DMS 273 treated with DMSO at 0.1 percent for 48 hours (cell line): ENCODE data around the gene SUGP2.
"Not testable (repeated sequence)": the region's sequence is repeated elsewhere in the genome, so short reads cannot be mapped to it uniquely, and the experiment has no call there.

ENCODE experiments used
- DNase-seq: peaks from one replicate; lab custom pipeline; 2025; lab: John Stamatoyannopoulos, UW

Gene SUGP2

GRCh38 chr19:18990128-18990708 is 43.1 kb downstream of the SUGP2 start:
- no peak for DNase-seq

DNA sequence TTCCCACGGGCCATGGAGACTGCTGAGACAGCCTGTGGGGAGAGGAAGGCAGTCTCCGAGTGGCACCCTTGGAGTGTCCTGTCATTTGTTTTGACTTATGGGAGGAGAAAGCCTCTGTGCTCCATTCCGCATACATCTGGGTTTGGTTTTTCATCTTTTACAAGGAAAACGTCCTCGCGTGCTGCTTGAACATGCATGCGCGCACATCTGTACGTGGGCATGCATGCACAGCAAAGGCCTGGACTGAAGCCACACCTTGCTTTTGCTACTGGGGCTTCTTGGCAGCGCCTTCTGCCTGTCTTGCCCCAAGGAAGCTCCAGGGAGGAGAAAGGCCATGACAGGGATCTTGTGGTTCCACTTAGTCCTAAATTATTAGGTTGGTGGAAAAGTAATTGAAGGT is 44.0 kb downstream of the SUGP2 start:
- DNase-seq = no peak

DNA sequence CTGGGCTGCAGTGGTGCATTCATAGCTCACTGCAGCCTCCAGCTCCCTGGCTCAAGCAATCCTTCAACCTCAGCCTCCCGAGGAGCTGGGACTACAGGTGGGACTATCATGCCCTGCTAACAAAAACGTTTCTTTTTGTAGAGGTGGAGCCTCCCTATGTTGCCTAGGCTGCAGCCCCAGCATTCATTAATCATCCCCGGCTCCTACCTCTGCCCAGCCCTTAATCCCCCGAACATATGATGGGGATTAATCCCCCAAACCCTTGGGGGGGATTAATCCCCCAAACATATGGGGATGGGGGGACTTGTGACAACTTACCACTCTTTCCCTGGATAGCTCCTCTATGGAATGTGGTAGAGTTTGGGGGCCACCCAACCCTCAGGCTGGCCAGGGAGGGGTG is 45.9 kb downstream of the SUGP2 start:
- DNase-seq = no peak

DNA sequence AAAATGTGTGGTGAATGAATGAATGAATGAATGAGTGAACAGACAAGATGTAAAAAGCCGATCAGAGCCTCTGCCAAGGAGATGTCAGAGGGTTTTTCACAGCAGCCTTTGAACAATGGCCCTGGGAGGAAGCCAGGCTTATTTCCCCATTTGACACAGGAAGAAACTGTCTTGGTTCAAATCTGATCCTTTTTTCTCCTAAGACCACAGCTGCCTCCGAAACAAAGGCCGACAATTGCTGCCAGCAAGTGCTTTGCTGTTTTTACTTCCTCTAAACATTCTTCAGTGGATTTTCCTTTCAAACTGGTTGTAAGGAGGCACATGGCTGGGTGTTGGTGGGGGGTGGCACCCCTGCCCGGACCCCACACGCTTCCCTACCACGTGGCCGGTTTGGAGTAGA is 48.1 kb downstream of the SUGP2 start:
- DNase-seq = no peak

DNA sequence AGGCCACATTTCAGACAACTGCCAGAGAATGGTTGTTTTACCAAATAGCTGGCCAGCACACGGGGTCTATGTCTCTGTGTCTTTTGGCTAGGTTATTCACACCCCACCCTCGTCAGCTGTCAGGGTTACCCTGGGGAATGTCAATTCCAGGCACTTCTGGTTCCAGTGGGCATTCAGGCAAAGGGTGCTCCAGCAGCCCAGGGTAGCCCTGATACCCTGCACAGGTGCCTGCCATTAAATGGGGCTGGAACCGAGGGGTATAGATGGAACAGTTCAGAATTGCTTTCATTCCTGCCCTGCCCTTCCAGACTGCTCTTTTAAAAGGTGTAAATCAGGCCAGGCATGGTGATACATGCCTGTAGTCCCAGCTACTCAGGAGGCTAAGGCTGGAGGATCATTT is 49.1 kb downstream of the SUGP2 start:
- DNase-seq = no peak

GRCh38 chr19:18982669-18983068 is 50.6 kb downstream of the SUGP2 start:
- no peak for DNase-seq

GRCh38 chr19:18980432-18981020 is 52.8 kb downstream of the SUGP2 start:
- DNase-seq = no peak

DNA sequence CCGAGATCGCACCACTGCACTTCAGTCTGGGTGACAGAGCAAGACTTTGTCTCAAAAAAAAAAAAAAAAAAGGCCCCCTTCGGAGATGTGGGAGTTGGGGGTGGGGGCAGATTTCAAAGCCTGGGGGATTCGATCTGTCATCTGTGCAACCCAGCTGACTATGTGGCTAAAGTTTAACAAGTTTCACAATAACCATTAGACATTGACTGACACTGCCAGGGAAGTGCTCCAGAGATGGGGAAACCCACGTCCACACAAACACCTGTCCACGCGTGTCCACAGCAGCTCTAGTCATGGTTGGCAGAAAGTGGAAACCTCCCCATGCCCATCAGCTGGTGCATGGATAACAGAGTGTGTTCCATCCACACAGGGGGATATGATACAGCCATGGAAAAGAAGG is 54.7 kb downstream of the SUGP2 start:
- no peak for DNase-seq

DNA sequence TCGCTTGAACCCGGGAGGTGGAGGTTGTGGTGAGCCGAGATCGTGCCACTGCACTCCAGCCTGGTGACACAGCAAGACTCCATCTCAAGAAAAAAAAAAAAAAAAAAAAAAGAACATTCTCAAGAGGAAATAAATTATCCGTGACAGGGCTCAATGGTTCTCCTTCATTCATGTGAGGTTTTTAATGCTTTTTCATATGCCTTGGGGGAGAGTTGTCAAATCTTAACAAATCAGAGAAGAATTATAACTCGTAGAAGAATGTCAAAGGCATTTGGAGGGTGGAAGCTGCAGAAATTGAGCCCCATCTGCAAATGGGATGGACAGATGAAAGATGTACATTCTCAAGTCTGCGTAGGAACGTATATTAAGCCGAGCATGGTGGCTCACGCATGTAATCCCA is 57.4 kb downstream of the SUGP2 start:
- DNase-seq = no peak

- no peak for DNase-seq
These were observed 58.3 kb downstream of the SUGP2 start for GRCh38 chr19:18975011-18975410.

DNA sequence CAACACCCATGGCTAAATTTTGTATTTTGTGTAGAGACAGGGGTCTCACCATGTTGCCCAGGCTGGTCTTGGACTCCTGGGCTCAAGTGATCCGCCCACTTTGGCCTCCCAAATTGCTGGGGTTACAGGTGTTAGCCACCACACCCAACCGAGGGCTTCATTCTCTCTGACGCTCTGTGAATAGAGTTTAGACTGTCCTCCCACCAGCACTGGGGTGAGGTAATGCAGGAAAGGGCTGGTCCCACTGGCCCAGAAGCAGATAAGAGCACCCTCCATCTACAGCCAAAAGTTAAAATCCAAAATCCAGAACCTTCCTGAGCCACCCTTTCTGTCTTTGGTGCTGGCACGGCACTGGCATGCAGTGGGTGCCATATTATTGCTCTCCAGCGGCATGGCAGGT is 60.5 kb downstream of the SUGP2 start:
- no peak for DNase-seq

- DNase-seq = no peak
These were observed 61.0 kb downstream of the SUGP2 start for GRCh38 chr19:18972301-18972811.

DNA sequence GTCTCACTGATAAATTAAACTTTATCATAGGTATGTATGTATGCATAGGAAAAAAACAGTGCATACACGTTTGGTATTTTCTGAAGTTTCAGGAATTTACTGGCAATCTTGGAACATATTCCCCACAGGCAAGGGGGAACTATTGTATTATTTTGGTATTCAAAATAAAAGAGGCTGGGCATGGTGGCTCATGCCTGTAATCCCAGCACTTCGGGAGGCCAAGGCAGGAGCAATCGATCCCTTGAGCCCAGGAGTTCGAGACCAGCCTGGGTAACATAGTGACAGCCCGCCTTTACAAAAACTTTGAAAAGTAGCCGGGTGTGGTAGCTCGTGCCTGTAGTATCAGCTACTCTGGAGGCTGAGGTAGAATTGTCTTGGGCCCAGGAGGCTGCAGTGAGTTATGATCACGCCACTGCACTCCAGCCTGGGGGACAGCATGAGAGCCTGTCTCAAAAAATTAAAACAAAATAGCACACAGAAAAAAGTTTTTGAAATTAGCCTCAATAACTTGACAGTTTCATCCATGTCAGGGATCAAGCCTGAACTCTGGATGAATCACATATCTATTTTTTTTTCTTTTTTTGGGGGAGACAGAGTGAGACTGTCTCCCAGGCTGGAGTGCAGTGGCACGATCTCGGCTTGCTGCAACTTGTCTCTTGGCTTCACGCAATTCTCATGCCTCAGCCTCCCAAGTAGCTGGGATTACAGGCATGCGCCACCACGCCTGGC is 63.2 kb downstream of the SUGP2 start:
- no peak for DNase-seq

DNA sequence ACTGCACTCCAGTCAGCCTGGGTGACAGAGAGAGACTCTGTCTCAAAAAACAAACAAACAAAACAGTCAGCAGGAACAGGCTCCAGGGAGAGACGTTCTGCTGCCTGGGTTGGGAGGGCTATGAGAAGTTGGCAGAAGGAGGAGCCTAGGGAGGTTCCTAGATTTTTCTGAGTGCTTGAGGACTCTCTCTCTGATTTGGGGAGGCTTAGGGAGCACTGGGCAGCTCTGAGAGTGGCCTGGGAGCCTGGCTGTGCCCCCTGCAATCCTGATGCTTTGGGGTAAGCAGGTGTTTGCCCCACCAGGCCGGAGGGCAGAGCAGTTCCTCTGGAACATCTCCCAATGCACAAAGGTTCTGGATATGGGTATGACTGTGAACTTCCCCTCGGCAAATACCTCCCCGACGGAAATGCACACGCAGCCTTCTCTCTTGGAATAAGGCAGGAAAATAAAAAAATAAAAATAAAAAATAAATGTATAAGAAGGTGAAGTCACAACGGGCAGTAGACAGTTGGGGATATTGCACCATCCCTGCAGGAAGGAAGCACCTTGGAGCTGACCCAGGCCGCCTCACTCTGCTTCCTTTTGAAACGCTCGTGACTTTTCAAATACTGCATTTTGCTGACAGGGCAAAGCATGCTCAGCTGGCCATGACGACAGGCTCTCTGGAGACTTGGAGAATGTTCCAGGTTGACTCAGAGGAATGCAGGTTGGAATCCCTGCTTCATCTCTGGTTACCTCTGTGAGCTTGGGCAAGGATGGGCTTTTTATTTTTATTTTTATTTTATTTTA is 65.8 kb downstream of the SUGP2 start:
- no peak for DNase-seq

DNA sequence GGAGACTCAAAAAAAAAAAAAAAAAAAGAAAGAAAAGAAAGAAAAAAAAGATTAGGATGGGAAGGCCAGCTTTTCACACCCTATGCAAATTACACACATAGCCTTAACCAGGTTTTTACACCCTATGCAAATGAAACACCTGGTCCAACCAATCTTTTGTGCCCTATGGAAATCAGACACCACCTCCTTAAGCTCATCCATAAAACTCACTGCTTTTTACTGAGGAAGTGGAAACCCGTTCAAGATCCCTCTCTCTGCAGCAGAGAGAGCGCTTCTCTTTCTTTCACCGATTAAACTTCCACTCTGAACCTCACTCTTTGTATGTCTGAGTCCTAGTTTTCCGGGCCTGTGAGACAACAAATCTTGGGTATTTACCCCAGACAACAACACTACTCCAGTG is 67.0 kb downstream of the SUGP2 start:
- no peak for DNase-seq

DNA sequence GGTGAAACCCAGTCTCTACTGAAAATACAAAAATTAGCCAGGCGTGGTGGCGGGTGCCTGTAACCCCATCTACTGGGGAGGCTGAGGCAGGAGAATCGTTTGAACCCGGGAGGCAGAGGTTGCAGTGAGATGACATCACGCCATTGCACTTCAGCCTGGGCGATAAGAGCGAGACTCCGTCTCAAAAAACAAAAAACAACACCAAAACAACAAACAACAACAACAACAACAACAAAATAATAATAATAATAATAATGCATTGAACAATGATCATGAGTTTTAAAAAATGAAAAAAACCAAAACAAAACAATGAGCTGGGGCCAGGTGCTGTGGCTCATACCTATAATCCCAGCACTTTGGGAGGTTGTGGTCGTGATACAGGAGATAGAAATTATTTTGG is 69.2 kb downstream of the SUGP2 start:
- no peak for DNase-seq

- no peak for DNase-seq
These were observed 71.3 kb downstream of the SUGP2 start for GRCh38 chr19:18961767-18962620.

- no peak for DNase-seq
These were observed 72.9 kb downstream of the SUGP2 start for GRCh38 chr19:18960370-18960769.

GRCh38 chr19:18955042-18955441 is 78.3 kb downstream of the SUGP2 start:
- DNase-seq = no peak

GRCh38 chr19:18954094-18954493 is 79.2 kb downstream of the SUGP2 start:
- no peak for DNase-seq

GRCh38 chr19:18952364-18953003 is 80.8 kb downstream of the SUGP2 start:
- DNase-seq = not testable (repeated sequence)
